ENCODE results near the gene IGSF9. TPM values are rescaled to one million over a fixed set of nuclear protein-coding genes. Genes with fewer than 3 reads are reported as not detected.

IGSF9 gene
- total and polyA plus RNA-seq, 10 of the 15 experiments (the other 5 are each of a cell fraction or from before 2014, with no cell fraction given) = 0.04 to 0.07 TPM; not detected in 8

DNA sequence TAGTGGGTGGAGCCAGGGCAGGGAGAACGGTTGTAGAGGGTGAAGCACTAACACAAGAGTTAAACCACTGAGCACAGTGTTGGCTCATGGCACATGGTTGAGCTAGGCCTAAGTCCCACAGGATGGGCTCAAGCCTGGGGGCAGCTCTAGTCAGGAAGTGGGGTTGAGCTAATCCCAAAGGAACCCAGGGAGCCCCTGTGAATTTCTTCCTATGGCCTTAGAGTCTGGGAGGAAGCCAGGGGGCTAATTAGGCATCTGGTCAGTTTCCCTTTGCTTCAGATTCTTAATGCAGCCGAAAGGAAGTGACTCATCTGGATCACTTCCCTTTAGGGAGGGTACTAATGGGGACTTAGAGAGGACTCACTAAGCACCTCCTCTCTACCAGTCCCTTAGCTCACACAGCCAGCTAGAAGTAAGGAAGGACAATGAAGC lies 55.6 kb downstream of the IGSF9 start (continued):
- TF ChIP-seq, protein P1, sequence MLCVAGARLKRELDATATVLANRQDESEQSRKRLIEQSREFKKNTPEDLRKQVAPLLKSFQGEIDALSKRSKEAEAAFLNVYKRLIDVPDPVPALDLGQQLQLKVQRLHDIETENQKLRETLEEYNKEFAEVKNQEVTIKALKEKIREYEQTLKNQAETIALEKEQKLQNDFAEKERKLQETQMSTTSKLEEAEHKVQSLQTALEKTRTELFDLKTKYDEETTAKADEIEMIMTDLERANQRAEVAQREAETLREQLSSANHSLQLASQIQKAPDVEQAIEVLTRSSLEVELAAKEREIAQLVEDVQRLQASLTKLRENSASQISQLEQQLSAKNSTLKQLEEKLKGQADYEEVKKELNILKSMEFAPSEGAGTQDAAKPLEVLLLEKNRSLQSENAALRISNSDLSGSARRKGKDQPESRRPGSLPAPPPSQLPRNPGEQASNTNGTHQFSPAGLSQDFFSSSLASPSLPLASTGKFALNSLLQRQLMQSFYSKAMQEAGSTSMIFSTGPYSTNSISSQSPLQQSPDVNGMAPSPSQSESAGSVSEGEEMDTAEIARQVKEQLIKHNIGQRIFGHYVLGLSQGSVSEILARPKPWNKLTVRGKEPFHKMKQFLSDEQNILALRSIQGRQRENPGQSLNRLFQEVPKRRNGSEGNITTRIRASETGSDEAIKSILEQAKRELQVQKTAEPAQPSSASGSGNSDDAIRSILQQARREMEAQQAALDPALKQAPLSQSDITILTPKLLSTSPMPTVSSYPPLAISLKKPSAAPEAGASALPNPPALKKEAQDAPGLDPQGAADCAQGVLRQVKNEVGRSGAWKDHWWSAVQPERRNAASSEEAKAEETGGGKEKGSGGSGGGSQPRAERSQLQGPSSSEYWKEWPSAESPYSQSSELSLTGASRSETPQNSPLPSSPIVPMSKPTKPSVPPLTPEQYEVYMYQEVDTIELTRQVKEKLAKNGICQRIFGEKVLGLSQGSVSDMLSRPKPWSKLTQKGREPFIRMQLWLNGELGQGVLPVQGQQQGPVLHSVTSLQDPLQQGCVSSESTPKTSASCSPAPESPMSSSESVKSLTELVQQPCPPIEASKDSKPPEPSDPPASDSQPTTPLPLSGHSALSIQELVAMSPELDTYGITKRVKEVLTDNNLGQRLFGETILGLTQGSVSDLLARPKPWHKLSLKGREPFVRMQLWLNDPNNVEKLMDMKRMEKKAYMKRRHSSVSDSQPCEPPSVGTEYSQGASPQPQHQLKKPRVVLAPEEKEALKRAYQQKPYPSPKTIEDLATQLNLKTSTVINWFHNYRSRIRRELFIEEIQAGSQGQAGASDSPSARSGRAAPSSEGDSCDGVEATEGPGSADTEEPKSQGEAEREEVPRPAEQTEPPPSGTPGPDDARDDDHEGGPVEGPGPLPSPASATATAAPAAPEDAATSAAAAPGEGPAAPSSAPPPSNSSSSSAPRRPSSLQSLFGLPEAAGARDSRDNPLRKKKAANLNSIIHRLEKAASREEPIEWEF (IDR thresholded peaks at IDR 0.05; ENCODE audit: insufficient replicate concordance, low read depth, low read length) = no peak
- TF ChIP-seq ZBED1 (IDR thresholded peaks at IDR 0.05; ENCODE audit: borderline replicate concordance) (no peak), EGR1 (IDR thresholded peaks at IDR 0.05; ENCODE audit: borderline replicate concordance in 1 of 2, low read depth in 2 of 2, low read length in 2 of 2) (no peak), MEF2B (IDR thresholded peaks at IDR 0.05; ENCODE audit: partially characterized antibody, poor library complexity, severe bottlenecking) (peak; percentile 27), EZH2 (IDR thresholded peaks at IDR 0.05; ENCODE audit: borderline replicate concordance, control insufficient read depth, low read depth, low read length) (no peak), ETV6 (conservative IDR thresholded peaks at IDR 0.05 in 1 of 2, IDR thresholded peaks at IDR 0.05 in 1 of 2; ENCODE audit: borderline replicate concordance in 1 of 2, low read depth in 1 of 2) (peak in 1 of 2 experiments; percentile 90; a peak in 2 of 4 replicates), MTA3 (IDR thresholded peaks at IDR 0.05; ENCODE audit: borderline replicate concordance, low read length) (no peak), MYC (IDR thresholded peaks at IDR 0.05; ENCODE audit: insufficient read depth, insufficient read length, insufficient replicate concordance, low read length, severe bottlenecking) (no peak), DPF2 (IDR thresholded peaks at IDR 0.05) (0 out of 2 replicates have a peak, but pooled peaks have one; percentile 52), BHLHE40 (IDR thresholded peaks at IDR 0.05; ENCODE audit: borderline replicate concordance in 1 of 2, low read depth in 2 of 2, low read length in 1 of 2) (no peak), IKZF1 (conservative IDR thresholded peaks at IDR 0.05) (peak; percentile 81)
- TF ChIP-seq, protein P2, sequence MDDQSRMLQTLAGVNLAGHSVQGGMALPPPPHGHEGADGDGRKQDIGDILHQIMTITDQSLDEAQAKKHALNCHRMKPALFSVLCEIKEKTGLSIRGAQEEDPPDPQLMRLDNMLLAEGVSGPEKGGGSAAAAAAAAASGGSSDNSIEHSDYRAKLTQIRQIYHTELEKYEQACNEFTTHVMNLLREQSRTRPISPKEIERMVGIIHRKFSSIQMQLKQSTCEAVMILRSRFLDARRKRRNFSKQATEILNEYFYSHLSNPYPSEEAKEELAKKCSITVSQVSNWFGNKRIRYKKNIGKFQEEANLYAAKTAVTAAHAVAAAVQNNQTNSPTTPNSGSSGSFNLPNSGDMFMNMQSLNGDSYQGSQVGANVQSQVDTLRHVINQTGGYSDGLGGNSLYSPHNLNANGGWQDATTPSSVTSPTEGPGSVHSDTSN (IDR thresholded peaks at IDR 0.05; ENCODE audit: insufficient replicate concordance, low read depth, low read length) = no peak
- TF ChIP-seq, protein P3, sequence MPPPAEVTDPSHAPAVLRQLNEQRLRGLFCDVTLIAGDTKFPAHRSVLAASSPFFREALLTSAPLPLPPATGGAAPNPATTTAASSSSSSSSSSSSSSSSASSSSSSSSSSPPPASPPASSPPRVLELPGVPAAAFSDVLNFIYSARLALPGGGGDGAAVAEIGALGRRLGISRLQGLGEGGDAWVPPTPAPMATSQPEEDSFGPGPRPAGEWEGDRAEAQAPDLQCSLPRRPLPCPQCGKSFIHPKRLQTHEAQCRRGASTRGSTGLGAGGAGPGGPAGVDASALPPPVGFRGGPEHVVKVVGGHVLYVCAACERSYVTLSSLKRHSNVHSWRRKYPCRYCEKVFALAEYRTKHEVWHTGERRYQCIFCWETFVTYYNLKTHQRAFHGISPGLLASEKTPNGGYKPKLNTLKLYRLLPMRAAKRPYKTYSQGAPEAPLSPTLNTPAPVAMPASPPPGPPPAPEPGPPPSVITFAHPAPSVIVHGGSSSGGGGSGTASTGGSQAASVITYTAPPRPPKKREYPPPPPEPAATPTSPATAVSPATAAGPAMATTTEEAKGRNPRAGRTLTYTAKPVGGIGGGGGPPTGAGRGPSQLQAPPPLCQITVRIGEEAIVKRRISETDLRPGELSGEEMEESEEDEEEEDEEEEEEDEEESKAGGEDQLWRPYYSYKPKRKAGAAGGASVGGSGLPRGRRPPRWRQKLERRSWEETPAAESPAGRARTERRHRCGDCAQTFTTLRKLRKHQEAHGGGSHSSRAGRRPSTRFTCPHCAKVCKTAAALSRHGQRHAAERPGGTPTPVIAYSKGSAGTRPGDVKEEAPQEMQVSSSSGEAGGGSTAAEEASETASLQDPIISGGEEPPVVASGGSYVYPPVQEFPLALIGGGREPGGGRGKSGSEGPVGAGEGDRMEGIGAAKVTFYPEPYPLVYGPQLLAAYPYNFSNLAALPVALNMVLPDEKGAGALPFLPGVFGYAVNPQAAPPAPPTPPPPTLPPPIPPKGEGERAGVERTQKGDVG (CRISPR knock-in tag; IDR thresholded peaks at IDR 0.05) = no peak
- TF ChIP-seq, protein P4, sequence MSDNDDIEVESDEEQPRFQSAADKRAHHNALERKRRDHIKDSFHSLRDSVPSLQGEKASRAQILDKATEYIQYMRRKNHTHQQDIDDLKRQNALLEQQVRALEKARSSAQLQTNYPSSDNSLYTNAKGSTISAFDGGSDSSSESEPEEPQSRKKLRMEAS (IDR thresholded peaks at IDR 0.05; ENCODE audit: low read depth, low read length) = no peak
- TF ChIP-seq, protein P5, sequence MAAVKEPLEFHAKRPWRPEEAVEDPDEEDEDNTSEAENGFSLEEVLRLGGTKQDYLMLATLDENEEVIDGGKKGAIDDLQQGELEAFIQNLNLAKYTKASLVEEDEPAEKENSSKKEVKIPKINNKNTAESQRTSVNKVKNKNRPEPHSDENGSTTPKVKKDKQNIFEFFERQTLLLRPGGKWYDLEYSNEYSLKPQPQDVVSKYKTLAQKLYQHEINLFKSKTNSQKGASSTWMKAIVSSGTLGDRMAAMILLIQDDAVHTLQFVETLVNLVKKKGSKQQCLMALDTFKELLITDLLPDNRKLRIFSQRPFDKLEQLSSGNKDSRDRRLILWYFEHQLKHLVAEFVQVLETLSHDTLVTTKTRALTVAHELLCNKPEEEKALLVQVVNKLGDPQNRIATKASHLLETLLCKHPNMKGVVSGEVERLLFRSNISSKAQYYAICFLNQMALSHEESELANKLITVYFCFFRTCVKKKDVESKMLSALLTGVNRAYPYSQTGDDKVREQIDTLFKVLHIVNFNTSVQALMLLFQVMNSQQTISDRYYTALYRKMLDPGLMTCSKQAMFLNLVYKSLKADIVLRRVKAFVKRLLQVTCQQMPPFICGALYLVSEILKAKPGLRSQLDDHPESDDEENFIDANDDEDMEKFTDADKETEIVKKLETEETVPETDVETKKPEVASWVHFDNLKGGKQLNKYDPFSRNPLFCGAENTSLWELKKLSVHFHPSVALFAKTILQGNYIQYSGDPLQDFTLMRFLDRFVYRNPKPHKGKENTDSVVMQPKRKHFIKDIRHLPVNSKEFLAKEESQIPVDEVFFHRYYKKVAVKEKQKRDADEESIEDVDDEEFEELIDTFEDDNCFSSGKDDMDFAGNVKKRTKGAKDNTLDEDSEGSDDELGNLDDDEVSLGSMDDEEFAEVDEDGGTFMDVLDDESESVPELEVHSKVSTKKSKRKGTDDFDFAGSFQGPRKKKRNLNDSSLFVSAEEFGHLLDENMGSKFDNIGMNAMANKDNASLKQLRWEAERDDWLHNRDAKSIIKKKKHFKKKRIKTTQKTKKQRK (IDR thresholded peaks at IDR 0.05; ENCODE audit: low read depth, low read length) = no peak
